Neural progenitor cell (in vitro differentiated cells): ENCODE data around the gene ZNF738.

Experiments
- EZH2 ChIP-seq: fragments of 200-600 bp; sonication (generic); IDR thresholded peaks from 2 replicates; pipeline ENCODE4 v1.6.1; 2017; ENCODE audit warnings: antibody characterized with exemption, mild to moderate bottlenecking, moderate library complexity
- TF ChIP-seq, protein P1 (sequence below): fragments of 200-600 bp; sonication (generic); IDR thresholded peaks from 2 replicates; pipeline ENCODE4 v1.5.1; 2017; ENCODE audit warnings: antibody characterized with exemption, mild to moderate bottlenecking

GRCh38 chr19:21396893-21397572, 38.2 kb downstream of the ZNF738 start, which contains the start of gene ZNF493:
- TF ChIP-seq, protein P1, sequence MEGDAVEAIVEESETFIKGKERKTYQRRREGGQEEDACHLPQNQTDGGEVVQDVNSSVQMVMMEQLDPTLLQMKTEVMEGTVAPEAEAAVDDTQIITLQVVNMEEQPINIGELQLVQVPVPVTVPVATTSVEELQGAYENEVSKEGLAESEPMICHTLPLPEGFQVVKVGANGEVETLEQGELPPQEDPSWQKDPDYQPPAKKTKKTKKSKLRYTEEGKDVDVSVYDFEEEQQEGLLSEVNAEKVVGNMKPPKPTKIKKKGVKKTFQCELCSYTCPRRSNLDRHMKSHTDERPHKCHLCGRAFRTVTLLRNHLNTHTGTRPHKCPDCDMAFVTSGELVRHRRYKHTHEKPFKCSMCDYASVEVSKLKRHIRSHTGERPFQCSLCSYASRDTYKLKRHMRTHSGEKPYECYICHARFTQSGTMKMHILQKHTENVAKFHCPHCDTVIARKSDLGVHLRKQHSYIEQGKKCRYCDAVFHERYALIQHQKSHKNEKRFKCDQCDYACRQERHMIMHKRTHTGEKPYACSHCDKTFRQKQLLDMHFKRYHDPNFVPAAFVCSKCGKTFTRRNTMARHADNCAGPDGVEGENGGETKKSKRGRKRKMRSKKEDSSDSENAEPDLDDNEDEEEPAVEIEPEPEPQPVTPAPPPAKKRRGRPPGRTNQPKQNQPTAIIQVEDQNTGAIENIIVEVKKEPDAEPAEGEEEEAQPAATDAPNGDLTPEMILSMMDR = no peak
- no peak for TF ChIP-seq EZH2
